GM19438 (cell line): ENCODE data around the gene DGKQ.
"Not testable (repeated sequence)": the region's sequence is repeated elsewhere in the genome, so short reads cannot be mapped to it uniquely, and the experiment has no call there.

Experiments used
- ATAC-seq: cut with Tn5 transposase; IDR thresholded peaks from one replicate; pipeline ENCODE4 v1.9.1; 2021; ENCODE audit warnings: low read depth; ENCODE audit not compliant: unreplicated experiment

The DGKQ gene

GRCh38 chr4:984336-985054 is 11.1 kb upstream of the DGKQ start:
- no peak for ATAC-seq

- ATAC-seq: no peak
These were observed 9.4 kb upstream of the DGKQ start for GRCh38 chr4:982814-983213.

DNA sequence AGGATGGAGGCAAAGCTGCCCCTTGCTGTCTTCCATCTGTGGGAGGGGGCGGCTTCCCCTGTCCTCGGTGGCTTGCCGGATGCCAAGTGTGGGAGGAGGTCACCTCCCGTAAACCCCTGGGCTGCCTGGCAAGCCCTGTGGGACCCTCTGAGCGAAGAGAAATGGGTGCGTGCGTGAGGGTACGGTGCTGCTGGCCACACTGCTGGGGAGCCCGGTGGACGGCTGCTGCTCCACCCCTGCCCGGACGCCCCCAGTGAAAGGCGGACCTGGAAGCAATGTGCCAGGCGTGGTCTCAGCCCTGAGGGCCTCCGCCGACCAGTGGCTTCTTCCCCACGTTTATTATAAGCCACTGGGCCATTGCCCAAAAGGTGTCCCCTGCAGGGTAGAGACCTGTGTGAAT is 8.9 kb upstream of the DGKQ start:
- ATAC-seq: no peak

- no peak for ATAC-seq
These were observed 5.8 kb upstream of the DGKQ start for GRCh38 chr4:978957-979701.

GRCh38 chr4:976016-976415 is 2.6 kb upstream of the DGKQ start:
- ATAC-seq: not testable (repeated sequence)

GRCh38 chr4:974668-975067 is 1.3 kb upstream of the DGKQ start:
- no peak for ATAC-seq

- ATAC-seq: peak; percentile 42
These were observed 531 bp downstream of the DGKQ start for GRCh38 chr4:972651-973424.

DNA sequence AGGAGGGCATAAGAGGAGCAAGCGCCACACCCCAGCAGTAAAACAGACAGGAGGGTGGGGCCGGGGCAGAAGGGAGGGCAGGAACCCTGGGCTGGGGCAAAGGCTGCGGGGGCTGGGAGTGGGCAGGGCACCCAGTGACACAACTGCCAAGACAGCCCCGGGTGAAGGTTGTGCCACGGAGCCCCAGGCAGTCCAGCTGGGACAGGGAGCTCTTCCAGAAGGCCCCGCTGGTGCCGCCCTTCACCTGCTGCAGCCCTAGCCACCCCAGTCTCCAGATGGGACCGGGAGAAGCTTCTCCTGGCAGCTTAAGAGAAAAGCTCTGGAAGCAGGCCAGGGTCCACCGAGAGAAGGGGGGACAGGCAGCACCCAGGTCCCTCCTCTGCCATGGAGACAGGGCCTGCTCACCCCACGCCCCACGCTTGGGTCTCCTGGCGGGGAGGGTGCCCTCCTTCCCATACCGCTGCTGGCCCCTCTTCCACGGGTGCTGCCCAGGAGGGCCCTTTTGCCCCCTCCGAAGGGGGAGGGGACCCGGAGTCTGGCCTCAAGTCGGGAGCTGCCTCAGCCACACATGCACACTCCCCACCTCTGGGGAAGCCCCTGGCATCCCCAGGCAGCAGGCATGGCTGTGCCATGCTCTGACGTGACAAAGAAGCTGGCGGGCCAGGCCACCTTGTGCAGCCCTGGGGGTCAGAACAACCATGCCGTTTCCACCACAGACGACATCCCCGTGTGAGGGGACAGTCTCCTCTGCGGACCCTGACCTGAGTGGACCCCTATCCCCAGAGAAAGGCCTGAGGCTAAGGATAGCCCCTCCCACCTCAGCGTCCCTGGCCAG is 1.5 kb downstream of the DGKQ start:
- no peak for ATAC-seq

DNA sequence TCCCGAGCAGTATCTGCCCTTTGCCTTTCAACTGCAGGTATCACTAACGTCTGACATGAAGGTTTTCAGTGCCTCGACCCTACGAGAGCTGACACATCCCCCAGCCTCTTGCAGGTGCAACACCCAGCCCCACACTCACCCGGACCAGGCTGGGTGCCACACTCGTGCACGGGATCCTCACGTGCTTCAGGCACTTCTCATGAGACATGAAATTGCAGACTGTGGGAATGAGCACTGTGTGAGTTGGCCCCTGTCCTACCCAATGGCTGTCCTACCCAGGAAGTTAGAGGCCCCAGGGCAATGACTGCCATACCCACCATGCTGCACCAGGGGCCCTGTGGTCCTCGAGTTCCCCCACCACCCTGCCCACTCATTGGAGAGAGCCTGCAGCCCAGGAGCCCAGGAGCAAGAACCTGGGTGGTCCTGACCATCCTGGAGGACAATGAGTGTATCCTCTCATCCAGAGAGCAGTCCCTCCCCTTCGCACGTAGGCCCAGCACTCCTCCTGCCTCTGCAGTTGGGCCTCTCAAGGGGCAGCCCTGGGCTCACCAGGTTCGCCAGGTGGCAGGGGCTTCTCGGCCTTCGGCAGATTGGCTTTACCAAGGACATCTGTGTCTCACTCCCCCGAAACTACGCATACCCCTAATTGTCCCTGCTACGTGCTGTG is 2.4 kb downstream of the DGKQ start:
- no peak for ATAC-seq

GRCh38 chr4:970046-970745 is 3.2 kb downstream of the DGKQ start:
- no peak for ATAC-seq

DNA sequence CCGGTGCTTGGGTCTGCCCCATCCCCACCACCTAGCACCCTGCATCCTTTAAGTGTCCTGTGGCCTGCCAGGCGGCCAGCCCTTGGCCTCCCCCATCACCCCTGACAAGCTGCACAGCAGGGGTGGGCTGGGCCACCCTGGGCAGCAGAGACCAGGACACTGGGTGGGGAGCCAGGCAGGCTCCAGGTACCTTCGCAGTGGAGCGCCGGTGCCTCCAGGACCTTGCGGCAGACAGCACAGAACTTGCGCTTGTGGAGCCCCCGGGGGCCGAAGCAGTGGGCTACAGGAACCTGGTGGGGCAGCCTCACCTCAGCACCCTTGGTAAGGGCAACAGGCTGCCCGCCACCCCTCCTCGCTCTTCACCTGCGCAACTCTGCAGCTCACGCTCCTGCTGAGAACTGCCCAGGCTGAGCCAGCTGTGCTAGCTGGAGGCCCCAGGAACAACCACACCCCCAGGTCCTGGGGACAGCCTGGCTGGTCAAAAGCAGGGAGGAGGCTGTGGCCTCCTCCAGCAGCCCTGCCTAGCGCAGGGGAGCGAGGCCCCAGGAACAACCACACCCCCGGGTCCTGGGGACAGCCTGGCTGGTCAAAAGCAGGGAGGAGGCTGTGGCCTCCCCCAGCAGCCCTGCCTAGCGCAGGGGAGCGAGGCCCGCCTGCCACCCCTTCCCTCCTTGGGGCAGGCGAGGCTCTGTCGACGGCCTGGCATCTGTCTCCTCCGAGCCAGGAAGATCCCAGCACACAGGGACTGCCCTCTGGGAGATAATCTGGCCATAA is 4.6 kb downstream of the DGKQ start:
- no peak for ATAC-seq

DNA sequence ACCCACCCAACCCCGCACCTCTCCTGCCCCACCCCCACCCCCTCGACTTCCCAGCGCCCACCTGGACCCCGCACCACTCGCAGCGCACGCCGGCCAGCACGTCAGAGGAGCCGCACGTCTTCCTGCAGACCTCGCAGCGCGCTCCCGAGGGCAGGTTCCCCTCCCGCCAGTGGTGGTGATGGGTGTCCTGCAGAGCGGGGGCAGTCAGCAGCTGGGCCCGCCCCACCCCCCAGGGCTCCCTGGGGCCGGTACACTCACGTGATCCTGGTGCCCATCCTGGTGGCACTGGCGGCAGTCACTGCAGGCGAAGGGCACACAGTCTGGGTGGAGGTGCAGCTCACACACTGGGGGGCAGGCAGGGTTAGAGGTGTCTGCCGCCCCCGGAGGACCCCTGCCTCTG is 5.1 kb downstream of the DGKQ start:
- ATAC-seq: no peak

DNA sequence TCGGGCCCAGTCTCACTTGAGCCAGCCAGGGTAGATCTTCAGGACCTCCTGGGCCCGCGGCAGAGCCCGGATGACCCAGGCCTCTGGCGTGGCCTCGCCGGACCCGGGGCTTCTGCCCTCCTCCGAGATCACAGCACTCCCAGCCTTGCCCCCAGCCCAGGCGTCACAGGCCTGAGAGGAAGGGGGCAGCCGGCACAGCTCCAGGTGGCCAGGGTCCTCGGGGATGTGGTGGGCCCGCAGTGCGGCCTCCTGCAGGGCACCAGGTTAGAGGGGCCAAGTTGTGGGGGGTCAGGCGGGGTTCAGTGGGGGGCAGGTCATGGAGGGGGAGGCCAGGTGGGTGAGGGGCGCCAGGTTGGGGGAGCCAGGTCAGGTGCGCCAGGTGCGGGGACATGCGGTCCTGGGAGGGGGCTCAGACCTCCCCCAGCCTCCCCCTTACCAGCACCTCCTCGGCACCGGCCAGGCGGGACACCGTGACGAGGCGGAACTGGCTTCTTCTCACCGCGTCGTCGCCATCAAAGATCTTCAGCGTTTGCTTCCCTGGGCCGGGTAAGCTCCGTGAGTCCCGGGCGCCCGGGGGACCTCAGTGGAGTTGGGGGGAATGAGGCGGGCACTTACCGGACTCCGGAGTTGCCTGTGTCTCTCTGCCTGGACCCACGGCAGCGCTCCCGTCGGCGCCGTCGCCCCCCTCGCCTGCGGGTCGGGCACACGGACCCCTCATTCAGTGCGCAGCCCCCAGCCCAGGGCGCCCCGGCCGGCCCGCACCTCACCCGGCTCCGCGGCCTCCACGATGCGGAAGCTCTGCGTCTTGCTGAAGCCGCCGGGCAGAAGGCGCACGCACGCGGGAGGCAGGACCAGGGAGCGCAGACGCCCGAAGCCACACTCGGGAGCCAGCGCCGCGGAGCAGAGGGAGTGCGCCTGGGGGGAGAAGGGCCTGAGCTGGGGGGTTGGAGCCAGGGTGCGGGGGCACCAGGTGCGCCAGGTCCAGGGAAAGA is 6.0 kb downstream of the DGKQ start:
- ATAC-seq: no peak

GRCh38 chr4:966266-967112 is 6.9 kb downstream of the DGKQ start:
- no peak for ATAC-seq

- no peak for ATAC-seq
These were observed 7.6 kb downstream of the DGKQ start for GRCh38 chr4:965766-966134.

GRCh38 chr4:965048-965765 is 8.2 kb downstream of the DGKQ start:
- no peak for ATAC-seq
